Measurements from ENCODE around the gene SKI.

The SKI gene

DNA sequence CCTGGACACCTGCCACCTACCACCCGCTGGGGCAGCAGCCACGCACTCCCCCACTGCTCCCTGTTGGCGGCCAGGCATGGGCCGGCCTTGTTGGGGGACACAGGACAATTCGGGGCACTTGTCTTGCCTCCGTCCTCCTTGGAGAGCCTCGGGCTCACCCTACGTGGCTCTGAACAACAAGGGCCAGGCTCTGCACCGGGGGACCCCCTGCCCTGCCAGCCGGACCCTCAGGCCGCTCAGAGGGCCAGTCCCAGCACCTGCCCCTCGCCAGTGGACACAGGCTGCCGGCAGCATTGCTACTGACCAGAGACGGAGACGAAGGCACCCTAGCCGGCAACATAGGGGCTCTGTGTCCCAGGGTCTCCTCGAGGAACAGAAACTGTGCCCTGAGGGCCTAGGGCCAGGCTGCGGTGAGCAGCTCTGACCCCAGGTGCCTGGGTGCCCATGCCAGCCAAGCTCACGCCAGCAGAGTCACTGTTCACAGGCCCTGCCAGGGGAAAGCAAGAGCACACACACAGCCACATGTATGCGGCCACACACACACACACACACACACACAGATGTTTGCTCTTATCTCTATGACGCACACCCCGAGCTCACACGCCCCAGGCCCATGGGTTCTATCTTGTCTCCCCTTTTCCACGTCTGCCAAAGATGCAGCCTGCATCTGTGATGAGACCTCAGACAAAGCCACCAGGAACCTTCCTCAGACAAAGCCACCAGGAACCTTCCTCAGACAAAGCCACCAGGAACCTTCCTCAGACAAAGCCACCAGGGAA lies 117.4 kb downstream of the SKI start:
- no peak for DNase-seq

DNA sequence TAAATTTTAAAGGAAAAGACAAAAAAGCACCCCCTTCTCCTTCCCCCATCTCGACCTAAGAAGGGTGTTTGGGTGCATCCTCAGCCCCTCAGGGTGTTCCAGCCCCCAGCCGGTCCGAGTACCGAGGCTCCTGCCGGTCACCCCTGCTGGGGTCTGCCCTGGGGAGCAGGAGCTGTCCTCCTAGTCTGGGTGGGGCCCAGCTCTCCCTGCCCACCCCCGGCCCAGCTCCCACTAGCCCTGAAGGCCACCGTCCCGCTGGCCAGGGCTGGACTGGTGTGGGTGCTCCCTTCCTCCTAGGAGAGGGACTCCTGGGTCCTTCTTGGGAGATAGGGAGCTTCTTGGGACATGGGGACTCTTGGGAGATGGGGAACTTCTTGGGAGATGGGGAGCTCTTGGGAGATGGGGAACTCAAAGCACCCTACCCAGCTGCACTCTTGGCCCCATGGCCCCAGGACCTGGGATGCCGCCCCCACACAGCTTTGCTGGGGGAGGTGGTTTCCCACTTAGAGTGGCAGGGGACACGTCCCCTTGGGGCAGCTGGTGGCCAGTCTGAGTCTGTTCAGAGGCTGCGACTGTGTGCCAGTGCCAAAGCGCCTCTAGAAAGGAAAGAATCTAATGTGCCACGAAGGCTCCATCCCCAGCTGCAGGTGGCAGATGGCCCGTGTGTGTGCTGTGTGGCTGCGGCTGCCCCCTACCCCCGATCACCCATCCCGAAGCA lies 118.7 kb downstream of the SKI start:
- no peak for DNase-seq

DNA sequence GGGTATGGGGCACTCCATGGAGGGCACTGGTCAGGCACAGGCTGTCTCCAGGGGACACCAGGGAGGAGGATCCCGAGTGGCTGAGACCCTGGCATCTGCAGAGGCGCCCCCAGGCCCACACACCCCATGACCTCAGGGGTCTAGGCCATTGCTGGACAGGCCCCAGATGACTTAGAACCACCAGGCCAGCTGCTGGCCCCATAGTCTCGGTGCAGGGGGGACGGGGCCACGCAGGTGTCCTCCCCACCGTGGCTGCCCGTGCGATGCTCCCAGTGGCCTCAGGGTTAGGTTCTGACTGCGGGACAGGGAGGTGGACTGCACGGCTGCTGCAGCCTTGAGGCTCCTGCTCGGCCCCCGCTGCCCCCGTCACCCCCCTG lies 119.3 kb downstream of the SKI start:
- DNase-seq, result no peak

DNA sequence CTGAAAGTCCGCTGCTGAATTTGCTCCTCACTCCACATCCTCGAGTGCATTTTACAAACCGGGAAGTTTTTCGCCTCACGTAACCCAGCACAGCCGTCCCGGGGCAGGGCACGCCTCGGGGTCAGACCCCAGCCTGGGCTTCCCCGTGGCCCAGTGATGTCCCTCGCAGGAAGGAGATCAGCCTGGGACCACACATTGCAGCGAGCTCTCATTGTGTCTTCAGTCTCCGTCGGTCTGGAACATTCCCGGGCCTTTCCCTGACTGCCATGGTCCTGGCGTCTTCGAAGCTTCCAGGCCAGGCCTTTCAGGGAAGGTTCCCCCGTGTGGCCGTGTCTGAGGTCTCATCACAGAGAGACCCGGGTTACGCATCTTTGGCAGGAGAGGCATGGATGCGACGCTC lies 119.8 kb downstream of the SKI start:
- no peak for DNase-seq

DNA sequence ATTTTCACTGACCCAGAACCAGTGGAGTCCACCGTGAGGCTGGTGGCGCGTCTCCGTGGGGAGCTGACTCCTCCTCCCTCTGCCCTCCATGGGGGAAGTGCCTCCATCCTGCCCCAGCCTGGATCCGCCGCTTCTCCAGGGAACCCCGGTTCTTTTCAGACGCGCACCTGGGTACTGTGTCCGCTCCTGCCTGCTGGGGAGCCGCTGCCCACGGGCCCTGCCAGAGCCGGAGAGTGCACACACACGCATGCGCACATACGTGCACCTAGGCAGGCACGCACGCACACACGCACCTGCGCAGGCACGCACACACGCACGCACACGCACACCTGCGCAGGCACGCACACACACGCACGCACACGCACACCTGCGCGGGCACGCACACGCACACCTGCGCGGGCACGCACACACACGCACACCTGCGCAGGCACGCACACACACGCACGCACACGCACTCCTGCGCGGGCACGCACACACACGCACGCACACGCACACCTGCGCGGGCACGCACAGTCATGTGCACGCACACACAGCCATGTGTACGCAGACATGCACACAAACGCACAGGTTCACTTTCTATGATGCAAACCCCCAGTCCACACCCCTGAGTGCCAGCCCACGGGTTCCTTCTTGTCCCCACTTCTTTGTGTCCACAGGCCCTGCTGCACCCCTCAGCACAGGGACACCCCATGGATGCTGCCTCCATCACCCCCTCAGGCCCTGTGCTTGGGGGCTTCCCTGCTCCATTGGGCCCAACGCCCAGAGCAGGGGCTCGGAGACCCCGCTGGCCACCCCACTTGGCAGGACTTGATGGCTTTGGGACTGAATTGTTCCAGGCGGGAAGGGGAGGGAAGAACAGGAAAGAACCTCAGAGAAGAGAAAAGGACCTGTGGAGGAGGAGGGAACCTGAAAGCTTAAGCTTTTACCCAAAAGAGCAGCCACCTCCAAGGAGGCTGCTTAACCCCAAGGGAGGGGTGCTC lies 120.5 kb downstream of the SKI start:
- no peak for DNase-seq

DNA sequence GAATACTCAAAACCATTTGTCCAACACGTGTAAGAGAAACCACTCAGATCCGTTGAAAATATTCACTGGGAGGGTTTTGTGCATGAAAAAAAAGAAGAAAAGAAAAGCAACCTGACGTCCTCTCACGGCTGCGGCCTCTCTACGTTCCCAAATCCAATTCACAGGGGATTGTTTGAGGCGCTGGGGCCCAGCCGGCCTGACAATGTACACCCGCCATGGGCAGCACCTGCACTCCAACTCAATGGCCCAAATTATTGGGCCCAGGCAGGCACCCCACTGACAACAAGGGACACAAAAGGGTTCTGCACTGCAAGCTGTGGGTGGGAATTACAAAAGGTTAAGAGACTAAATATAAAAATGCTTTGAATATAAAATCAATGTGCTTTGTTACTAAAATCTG lies 121.7 kb downstream of the SKI start:
- DNase-seq, result no peak

DNA sequence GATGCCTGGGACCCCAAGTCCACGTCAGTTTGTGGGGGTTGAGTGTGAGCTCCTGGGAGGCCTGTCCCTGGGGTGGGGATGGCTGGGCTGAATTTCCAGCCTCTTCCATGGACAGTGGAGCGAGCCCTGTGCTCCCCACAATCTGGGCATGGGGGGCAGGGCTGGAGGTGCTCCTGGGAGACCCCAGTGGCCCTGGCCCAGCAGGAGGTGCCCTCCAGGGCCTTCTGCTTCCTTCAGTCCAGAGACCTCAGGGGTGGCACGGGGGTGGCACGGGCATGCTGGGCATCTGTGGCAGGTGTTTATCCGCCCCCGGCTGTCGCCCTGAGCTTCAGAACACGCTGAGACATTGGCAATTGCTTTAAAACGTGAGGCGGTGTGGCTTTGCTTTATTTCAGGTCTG lies 122.4 kb downstream of the SKI start:
- no peak for DNase-seq

DNA sequence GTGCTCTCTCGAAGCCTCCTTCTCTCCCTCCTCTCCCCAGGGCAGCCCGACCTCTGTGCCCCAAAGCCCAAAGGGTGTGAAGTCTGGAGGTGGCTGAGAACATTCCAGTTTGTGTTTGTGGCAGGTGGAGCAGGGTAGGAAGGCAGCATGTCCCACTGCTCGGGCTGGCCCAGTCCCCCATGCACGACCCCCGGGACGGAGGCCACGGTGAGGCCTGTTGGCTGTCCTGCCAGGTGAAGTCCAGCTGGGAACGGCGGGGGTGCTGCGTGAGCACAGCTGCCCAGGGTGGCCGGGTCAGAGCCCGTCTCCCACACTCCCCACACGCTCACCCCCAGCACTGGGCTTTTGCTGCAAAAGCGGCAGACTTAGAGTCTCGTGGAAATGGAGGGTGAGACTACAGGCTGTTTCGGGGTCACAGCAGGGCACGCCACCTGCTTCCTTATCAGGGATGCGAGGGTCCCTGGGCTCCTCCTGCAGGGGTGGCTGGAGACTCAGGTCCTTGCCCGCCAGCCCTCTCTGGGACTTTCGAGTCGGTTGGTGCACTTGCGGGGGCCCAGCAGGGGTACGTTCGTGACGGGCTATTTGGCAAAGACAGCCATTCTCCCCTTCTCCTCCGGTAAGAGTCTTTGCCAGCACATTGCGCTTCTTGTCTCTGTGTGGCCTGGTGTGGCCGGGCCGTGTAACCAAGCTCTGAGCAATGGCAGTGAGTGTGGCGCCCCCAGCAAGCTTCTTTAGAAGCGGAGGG lies 123.0 kb downstream of the SKI start:
- no peak for DNase-seq

DNA sequence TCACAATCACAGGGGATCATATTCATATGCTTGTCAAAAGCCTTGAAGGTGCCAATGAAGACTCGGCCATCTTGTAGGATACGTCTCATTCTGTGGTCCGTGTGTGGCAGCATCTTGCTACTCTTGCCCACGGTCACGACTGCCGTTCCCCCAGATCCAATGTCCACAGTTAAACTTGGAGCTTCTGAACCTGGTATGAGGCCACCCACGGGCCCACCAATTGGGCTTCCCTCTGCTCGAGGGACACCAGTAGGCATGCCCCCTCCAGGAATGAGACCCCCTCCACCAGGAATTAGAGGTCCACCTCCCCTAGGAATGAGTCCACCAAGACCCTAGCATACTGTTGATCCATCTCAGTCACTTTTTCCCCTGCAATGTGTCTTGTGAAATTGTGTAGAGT lies 123.6 kb downstream of the SKI start:
- DNase-seq, result no peak

DNA sequence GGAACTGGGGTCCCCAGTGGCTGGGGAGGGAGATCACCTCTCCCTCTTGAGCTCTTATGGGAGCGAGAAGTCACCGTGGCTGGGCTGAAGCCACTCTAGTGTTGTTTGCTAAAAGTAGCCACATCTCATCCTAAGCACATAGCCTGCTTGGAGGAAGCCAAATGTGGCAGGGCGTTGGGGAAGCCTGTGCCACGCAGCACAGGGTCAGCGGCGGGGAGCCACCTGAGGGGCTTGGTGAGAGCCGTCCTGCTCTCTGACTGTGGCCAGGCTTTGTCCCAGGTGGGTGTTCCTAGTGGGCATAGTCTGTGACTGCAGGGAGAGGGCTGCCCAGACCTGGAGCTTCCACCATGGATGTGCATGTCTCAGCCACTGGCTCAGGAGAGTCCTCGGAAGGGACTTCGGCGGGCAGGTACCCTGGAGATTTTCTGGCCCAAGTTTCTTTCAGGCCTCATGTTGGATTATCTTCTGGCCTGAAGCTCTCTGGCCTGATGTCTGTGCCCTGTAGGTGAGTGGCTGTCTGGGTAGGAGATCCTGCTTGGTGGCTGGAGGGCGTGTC lies 124.3 kb downstream of the SKI start:
- no peak for DNase-seq

DNA sequence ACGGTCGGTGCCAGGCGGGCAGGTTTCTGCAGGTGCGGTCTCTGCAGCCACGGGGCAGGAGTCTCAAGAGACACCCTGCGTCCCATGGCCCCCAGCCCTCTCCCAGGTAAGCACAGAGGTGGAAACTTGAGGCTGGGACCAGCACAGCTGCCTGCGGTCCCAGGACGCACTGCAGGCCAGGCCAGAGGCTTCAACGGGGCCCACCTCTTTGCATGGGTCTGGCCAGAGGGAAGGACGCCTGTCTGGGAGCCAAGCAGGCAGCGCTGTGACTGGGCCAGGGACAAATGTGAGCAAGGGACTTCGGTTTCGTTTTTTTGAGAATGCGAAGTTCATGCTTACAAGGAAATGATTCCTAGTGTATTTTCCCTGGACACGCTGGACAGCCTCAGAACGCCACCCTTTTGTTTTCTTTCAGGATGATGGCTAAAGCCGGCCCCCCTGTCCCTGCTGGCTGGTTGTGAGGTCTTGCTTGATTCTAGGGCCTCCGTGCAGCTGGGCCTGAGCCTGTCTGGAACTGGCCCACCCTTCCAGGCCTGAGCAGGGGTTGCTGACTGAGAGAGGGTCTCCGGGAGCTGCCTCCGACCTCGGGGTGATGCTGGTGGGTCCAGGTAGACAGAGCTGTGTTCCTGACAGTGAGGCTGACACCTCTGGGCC lies 124.9 kb downstream of the SKI start:
- no peak for DNase-seq

DNA sequence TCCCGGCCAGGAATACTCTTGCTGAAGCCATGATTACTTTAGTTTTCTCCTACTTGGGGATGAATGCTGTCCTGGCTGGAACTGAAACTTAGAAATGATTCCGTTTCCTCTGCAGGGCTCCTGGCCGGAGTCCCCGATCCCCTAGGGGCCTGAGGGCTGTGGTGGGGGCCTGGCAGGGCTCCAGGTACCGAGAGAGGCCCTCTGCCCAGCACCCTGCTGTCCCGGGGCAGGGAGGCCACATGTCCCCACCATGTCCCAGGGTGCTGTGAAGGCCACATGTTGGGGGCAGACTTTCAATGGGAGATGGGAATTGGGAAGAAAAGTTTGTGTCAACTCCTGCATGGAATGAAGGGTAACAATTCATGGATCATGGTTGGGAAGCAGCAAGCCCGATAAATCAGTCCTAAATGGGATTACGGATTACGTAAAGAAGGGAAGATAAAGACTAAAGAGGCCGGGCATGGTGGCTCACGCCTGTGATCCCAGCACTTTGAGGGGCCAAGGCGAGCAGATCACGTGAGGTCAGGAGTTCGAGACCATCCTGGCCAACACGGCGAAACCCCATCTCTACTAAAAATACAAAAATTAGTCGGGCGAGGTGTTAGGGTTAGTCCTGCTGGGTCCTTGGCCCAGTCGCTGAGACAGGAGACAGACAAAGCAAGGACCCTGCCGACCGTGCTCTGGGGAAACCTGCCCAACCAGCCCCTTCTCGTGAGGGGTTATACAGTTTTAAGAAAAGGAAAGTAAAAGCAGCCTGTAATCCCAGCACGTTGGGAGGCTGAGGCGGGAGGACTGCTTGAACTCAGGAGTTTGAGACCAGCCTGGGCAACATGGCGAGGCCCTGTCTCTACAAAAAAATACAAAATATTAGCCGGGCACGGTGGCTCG lies 125.7 kb downstream of the SKI start:
- DNase-seq, result no peak

DNA sequence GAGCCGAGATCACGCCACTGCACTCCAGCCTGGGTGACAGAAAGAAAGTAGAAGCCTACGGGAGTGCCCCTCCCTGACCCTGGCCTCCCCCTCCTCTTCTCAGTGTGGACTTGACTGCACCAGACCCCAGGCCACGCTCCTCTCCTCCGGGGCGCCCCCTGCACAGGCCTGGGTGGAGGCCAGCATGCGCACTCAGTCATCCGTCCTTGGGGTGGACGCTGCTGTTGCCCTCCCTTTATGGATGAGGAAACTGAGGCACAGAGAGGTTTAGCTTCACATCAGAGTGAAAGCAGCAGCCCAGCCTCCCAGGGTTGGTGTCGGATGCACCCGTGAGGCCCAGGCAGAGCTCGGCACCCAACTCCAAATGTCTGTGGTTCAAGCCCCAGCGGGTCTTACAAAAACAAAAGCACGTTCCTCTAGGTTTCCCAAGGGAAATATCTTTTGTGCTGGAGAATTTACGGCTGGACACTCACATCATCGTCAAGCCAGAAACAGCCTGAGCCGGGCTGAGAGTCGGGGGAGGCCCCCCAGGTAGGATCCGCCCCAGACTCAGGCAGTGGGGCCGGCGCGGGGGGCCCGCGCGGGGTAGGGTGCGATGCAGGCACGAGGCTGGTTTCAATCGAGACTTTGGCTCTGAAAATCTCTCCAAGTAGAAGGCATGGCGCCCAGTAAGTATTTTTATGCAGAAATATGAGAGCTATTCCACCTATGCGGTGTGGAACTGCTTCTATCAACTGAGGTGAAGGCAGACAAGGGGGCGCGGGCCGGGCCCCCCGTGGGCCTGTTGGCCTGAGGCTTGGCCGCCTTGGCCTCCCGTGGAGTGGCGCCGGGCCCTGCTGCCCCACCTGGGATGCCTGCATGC lies 126.6 kb downstream of the SKI start:
- no peak for DNase-seq

DNA sequence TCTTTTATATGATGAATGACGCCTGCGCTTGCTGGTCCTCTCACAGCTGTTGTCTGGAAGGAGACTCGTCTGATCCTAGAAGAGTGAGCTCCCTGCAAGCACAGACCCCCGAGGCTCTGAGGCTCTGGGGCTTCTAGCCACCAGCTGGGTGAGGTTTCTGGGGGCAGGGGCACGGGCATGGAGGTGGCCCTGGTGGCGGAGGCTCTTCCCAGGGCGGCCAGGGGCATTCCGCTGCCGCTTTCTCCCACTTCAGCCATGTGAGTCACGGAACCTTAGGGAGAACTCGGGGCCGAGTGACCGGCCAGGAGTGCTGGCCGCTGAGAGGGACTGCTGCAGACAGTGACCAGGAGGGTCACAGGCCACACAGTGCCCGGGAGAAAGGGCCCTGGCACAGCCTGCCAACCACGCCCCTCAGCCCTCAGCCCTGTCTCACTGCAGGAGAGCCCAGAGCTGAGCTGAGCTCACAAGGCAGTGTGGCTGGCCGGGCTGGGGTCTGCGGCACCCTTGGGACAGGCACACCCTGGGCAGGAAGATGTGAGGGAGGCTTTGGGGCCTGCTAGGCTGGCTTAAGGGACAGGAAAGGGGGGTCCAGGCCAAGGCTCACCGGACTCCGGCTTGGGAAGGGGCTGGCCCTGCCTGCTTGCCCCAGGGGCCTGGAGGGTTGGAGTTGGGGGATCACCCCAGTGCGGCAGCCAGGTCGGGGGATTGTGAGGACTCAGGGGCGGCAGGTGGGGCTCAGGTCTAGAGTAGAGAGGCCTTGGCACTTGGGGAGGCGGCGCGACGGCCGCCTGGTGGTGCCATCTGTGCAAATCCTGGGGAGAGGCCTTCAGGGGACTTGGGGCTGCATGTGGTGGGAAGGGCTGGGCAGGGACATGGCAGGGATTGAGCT lies 127.5 kb downstream of the SKI start:
- no peak for DNase-seq

DNA sequence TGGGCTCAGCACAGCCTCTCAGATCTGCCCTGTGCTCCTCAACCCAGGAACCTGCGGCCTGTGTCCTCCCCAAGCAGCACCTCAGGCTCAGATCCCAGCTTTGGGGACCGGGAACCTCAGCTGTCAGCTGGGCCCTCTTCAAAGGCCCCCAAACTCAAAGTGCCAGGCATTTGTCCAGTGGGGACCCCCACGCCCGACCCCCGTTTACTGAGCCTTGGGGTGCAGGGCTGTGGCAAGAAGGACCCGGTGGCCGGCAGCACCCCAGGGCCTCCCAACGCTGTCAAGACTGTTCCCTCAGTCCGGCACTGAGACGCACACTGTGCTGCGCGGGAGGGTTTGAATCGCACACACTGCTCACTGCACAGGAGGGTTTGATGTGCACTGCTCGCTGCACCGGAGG lies 128.3 kb downstream of the SKI start:
- no peak for DNase-seq

DNA sequence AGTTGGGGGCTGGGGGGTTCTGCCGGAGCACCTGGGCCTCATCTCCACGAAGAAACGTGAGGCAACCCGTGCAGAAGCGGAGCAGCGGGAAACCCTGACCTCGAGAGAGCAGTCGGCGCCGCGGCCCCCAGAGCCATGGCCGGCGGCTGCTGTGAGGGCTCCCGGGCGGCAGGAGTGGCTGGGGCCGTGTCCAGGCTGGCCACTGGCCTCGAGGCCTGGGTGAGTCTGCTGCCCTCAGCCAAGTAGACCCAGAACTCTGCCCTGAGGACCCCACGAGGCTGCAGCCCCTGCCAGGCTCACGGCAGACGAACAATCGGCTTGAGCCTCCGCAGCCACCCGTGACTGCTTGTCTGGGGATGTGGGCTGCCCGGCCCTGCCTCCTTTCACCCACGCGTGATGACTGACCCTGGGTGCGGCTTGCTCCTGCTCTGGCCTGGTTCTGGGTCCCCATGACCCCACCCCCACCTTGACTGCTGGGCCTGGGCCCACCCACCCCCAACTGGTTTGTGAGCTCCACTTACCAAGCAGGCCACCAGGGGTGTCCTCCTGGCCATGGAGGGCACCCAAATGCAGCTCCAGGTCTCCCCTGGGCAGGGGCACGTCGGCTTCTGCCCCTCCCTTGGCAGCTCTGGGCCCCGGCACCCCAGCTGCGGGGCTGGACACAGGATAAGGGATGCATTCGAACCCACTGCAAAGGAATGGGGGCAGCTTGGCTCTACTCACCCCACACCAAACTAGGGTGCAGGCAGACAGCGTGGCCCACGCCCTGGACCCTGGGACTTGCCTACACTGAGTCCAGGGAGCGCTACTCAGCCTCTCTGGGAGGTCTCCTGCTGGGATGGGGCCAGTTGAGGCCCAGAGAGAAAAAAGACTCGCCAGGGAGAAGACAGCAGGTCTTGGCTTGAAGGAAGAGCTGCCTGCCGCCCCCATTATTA lies 129.1 kb downstream of the SKI start:
- no peak for DNase-seq

DNA sequence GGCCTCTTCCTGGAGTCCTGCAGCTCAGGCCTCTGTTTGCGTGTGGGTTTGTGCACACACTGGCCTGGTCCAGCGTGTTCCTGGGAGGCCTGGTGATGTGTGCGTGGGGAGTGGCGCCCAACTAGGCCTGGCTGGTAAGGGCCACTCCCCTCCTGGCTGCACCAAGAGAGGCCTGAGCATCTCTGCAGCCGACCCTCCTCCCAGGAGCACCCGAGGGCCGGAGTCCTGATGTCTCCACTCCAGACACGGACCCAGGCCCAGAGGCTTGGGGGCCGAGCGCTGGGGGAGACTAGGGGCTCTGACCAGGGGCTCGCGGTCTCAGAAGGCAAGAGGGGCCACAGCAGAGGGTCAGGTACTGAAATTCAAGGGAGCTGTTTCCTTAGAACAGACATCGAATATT lies 130.0 kb downstream of the SKI start:
- DNase-seq, result no peak

Data from NCI-H1417 treated with DMSO at 0.1 percent for 48 hours (cell line).